Keratinocyte (primary cell): ENCODE data around the gene AMZ1. TPM values are rescaled to one million over a fixed set of nuclear protein-coding genes. Genes with fewer than 3 reads are reported as not detected.

Experiments
- DNase-seq: peaks from one replicate; pipeline ENCODE4 v3.0.0-alpha.2; 2011; ENCODE audit warnings: low read depth, missing footprints, low spot score
- FAIRE-seq: peaks from 2 replicates; lab custom pipeline; 2011; peaks lifted over from hg19 to GRCh38; lab: Jason Lieb, UNC
- H2AFZ ChIP-seq: 2 replicates; pipeline ENCODE4 v1.6.0; 2012; ENCODE audit warnings: low read length, control low read depth, inconsistent platforms; ENCODE audit not compliant: control insufficient read depth
- H3K27ac ChIP-seq: 2 replicates; pipeline ENCODE4 v1.5.1; 2011; ENCODE audit warnings: low read length; ENCODE audit not compliant: control insufficient read depth, insufficient read depth
- H3K27me3 ChIP-seq: 3 replicates; pipeline ENCODE4 v1.6.0; 2011; ENCODE audit warnings: low read length; ENCODE audit not compliant: control insufficient read depth, insufficient read depth; ENCODE audit errors: extremely low read depth
- H3K36me3 ChIP-seq, 2 experiments: 2 replicates in 1 of 2; 3 replicates in 1 of 2; pipeline ENCODE4 v1.5.1; 2011; ENCODE audit warnings: low read length in 2 of 2, mild to moderate bottlenecking in 1 of 2; ENCODE audit not compliant: control insufficient read depth in 2 of 2, insufficient read depth in 2 of 2; ENCODE audit errors: extremely low read depth in 1 of 2
- H3K4me1 ChIP-seq: 3 replicates; pipeline ENCODE4 v1.5.1; 2011; ENCODE audit warnings: low read length; ENCODE audit not compliant: control insufficient read depth, insufficient read depth; ENCODE audit errors: extremely low read depth
- H3K4me2 ChIP-seq: 3 replicates; pipeline ENCODE4 v1.6.0; 2011; ENCODE audit warnings: low read depth, low read length; ENCODE audit not compliant: control insufficient read depth, insufficient read depth; ENCODE audit errors: extremely low read depth
- H3K4me3 ChIP-seq, 3 experiments: fragments of 200-600 bp in 1 of 3; sonication (generic) in 1 of 3; 2 replicates in 2 of 3; 3 replicates in 1 of 3; pipeline ENCODE4 v1.5.1; 2011 to 2016; ENCODE audit warnings: low read length in 3 of 3, mild to moderate bottlenecking in 3 of 3, control low read depth in 2 of 3, inconsistent platforms in 1 of 3, low read depth in 1 of 3, mixed read lengths in 1 of 3, mixed run types in 1 of 3, moderate library complexity in 1 of 3; ENCODE audit not compliant: control insufficient read depth in 2 of 3, insufficient read depth in 2 of 3; ENCODE audit errors: extremely low read depth in 1 of 3
- H3K79me2 ChIP-seq: 2 replicates; pipeline ENCODE4 v1.6.0; 2012; ENCODE audit warnings: low read length; ENCODE audit not compliant: control insufficient read depth, insufficient read depth
- H3K9ac ChIP-seq: 3 replicates; pipeline ENCODE4 v1.6.0; 2011; ENCODE audit warnings: low read length; ENCODE audit not compliant: control insufficient read depth, insufficient read depth; ENCODE audit errors: extremely low read depth
- H3K9me1 ChIP-seq: 3 replicates; pipeline ENCODE4 v1.6.0; 2011; ENCODE audit warnings: low read length; ENCODE audit not compliant: control insufficient read depth, insufficient read depth; ENCODE audit errors: extremely low read depth
- H3K9me3 ChIP-seq: 2 replicates; pipeline ENCODE4 v1.5.1; 2012; ENCODE audit warnings: low read depth, low read length; ENCODE audit not compliant: control insufficient read depth
- H4K20me1 ChIP-seq: 3 replicates; pipeline ENCODE4 v1.6.0; 2011; ENCODE audit warnings: low read length; ENCODE audit not compliant: control insufficient read depth, insufficient read depth; ENCODE audit errors: extremely low read depth
- CTCF ChIP-seq, 3 experiments: IDR thresholded peaks in 1 of 3; conservative IDR thresholded peaks in 1 of 3; optimal IDR thresholded peaks in 1 of 3; 2 replicates in 2 of 3; 3 replicates in 1 of 3; pipeline versions ENCODE3 to v1.5.1; 2011; ENCODE audit warnings: low read length in 3 of 3, mild to moderate bottlenecking in 3 of 3, moderate library complexity in 2 of 3, control low read depth in 1 of 3, inconsistent platforms in 1 of 3; ENCODE audit not compliant: insufficient read depth in 2 of 3; ENCODE audit errors: extremely low read depth in 1 of 3
- EZH2 ChIP-seq: IDR thresholded peaks from one replicate; pipeline ENCODE4 v1.6.1; 2012; ENCODE audit warnings: inconsistent platforms, mild to moderate bottlenecking, low read length, moderate library complexity
- dilution Hi-C: fragments of 300-500 bp; cut with MboI; formaldehyde crosslinking; loops from one replicate; pipeline ENCODE4 v1.7.0; 2020; ENCODE audit warnings: low sequenced_read_pairs; ENCODE audit not compliant: extremely low pct_ligation_motif_present
- polyA plus RNA-seq, 5 experiments: library from polyadenylated mRNA; depleted of rRNA in 3 of 5; stranded (reverse) in 3 of 5; stranded (forward) in 1 of 5; unstranded in 1 of 5; fragments of >200 nt; gene quantifications; 1 replicate in 1 of 5; 2 replicates in 3 of 5; 3 replicates in 1 of 5; pipeline versions ENCODE4 v1.2.1 to v1.2.3, GENCODE V29; 2011 to 2012; ENCODE audit warnings: missing spikeins in 2 of 5, low read depth in 1 of 5, low replicate concordance in 1 of 5

Gene AMZ1
- polyA plus RNA-seq, 1 donor (not counting 4 experiments of a cell fraction or from before 2014, with no cell fraction given): 0.04 TPM

GRCh38 chr7:2645274-2645868 is 42.6 kb upstream of the AMZ1 start:
- no peak overlapping the region for H3K9ac ChIP-seq
- no peaks in the 10 kb centered on the region for H4K20me1 ChIP-seq
- H3K9me3 ChIP-seq: no peaks in the 10 kb centered on the region
- peaks cover 3 to 11% of the 10 kb centered on the region in 2 experiments for H3K36me3 ChIP-seq
- H3K79me2 ChIP-seq: peaks cover 14% of the 10 kb centered on the region
- no peak for TF ChIP-seq CTCF (optimal IDR thresholded peaks at IDR 0.05 in 1 of 3, IDR thresholded peaks at IDR 0.05 in 1 of 3, conservative IDR thresholded peaks at IDR 0.05 in 1 of 3; ENCODE audit: extremely low read depth in 1 of 3, insufficient read depth in 2 of 3, low read length in 3 of 3)
- no peak for TF ChIP-seq EZH2
- no peak for DNase-seq
- no peak overlapping the region for H3K27ac ChIP-seq
- H3K9me1 ChIP-seq: no peaks in the 10 kb centered on the region
- peaks cover 15% of the 10 kb centered on the region for H3K4me1 ChIP-seq
- dilution Hi-C loops: no loop called here
- H3K4me2 ChIP-seq: no peak overlapping the region
- H3K4me3 ChIP-seq: no peak overlapping the region
- FAIRE-seq: no peak
- no peak overlapping the region for H2AFZ ChIP-seq
- no peaks in the 10 kb centered on the region for H3K27me3 ChIP-seq

GRCh38 chr7:2646336-2646679 is 41.7 kb upstream of the AMZ1 start:
- H3K9ac ChIP-seq: no peak overlapping the region
- dilution Hi-C loops: no loop called here
- no peaks in the 10 kb centered on the region for H3K9me1 ChIP-seq
- no peak for TF ChIP-seq EZH2
- TF ChIP-seq CTCF (optimal IDR thresholded peaks at IDR 0.05 in 1 of 3, IDR thresholded peaks at IDR 0.05 in 1 of 3, conservative IDR thresholded peaks at IDR 0.05 in 1 of 3; ENCODE audit: extremely low read depth in 1 of 3, insufficient read depth in 2 of 3, low read length in 3 of 3): no peak
- no peak overlapping the region for H3K4me2 ChIP-seq
- DNase-seq (no peak), FAIRE-seq (no peak)
- no peaks in the 10 kb centered on the region for H3K27me3 ChIP-seq
- peaks cover 3 to 13% of the 10 kb centered on the region in 2 experiments for H3K36me3 ChIP-seq
- no peak overlapping the region for H3K27ac ChIP-seq
- no peaks in the 10 kb centered on the region for H3K9me3 ChIP-seq
- no peak overlapping the region for H2AFZ ChIP-seq
- H3K4me3 ChIP-seq: no peak overlapping the region
- H3K4me1 ChIP-seq: peaks cover 5% of the 10 kb centered on the region
- no peaks in the 10 kb centered on the region for H4K20me1 ChIP-seq
- peaks cover 8% of the 10 kb centered on the region for H3K79me2 ChIP-seq
